DOHH2 (cell line): Measurements from ENCODE around the gene MRS2.
"Not testable (repeated sequence)": the region's sequence is repeated elsewhere in the genome, so short reads cannot be mapped to it uniquely, and the experiment has no call there.

Experiments
- H3F3A ChIP-seq: fragments of 200-600 bp; sonication (generic), shearing (Covaris generic); 2 replicates; pipeline ENCODE4 v1.6.0; 2016; ENCODE audit warnings: antibody characterized with exemption, mild to moderate bottlenecking; ENCODE audit not compliant: control insufficient read depth, insufficient read depth
- H3K27ac ChIP-seq: fragments of 200-600 bp; sonication (generic); 2 replicates; pipeline ENCODE4 v1.5.1; 2014; ENCODE audit warnings: low read depth, mild to moderate bottlenecking, low read length, moderate library complexity
- H3K27me3 ChIP-seq: fragments of 200-600 bp; sonication (generic); 2 replicates; pipeline ENCODE4 v1.6.1; 2014; ENCODE audit warnings: mild to moderate bottlenecking, low read length, mixed read lengths; ENCODE audit not compliant: control insufficient read depth
- H3K36me3 ChIP-seq: fragments of 200-600 bp; sonication (generic); 2 replicates; pipeline ENCODE4 v1.6.1; 2014; ENCODE audit warnings: mild to moderate bottlenecking, low read length, moderate library complexity, mixed read lengths; ENCODE audit not compliant: control insufficient read depth
- H3K4me1 ChIP-seq: fragments of 200-600 bp; sonication (generic); 2 replicates; pipeline ENCODE4 v1.6.1; 2014; ENCODE audit warnings: mild to moderate bottlenecking, low read length, mixed read lengths; ENCODE audit not compliant: control insufficient read depth
- H3K4me2 ChIP-seq: fragments of 200-600 bp; sonication (generic); 2 replicates; pipeline ENCODE4 v1.6.0; 2014; ENCODE audit warnings: mild to moderate bottlenecking, low read length, moderate library complexity
- H3K4me3 ChIP-seq: fragments of 200-600 bp; sonication (generic); 2 replicates; pipeline ENCODE4 v1.5.1; 2014; ENCODE audit warnings: mild to moderate bottlenecking, low read length, mixed read lengths
- H3K79me2 ChIP-seq: fragments of 200-600 bp; sonication (generic); 2 replicates; pipeline ENCODE4 v1.6.1; 2014; ENCODE audit warnings: mild to moderate bottlenecking, low read length, mixed read lengths; ENCODE audit not compliant: control insufficient read depth
- H3K9me2 ChIP-seq: fragments of 200-600 bp; sonication (generic); replicated peaks from 2 replicates; pipeline ENCODE4 v1.6.1; 2014; ENCODE audit warnings: mild to moderate bottlenecking, low read length, mixed read lengths; ENCODE audit not compliant: control insufficient read depth
- H3K9me3 ChIP-seq: fragments of 200-600 bp; sonication (generic); 2 replicates; pipeline ENCODE4 v1.6.1; 2014; ENCODE audit warnings: antibody characterized with exemption, low read length, mixed read lengths; ENCODE audit not compliant: control insufficient read depth, insufficient read depth
- H4K20me1 ChIP-seq: fragments of 200-600 bp; sonication (generic); 2 replicates; pipeline ENCODE4 v1.6.0; 2014; ENCODE audit warnings: low read depth, mild to moderate bottlenecking, antibody characterized with exemption, low read length, moderate library complexity; ENCODE audit not compliant: control insufficient read depth, insufficient read depth
- CTCF ChIP-seq: fragments of 200-600 bp; sonication (generic); IDR thresholded peaks from one replicate; pipeline ENCODE4 v1.5.1; 2014; ENCODE audit warnings: antibody characterized with exemption, mild to moderate bottlenecking, low read depth, low read length; ENCODE audit not compliant: poor library complexity, severe bottlenecking
- EZH2phosphoT487 ChIP-seq: fragments of 200-600 bp; sonication (generic); IDR thresholded peaks from 2 replicates; pipeline ENCODE4 v1.6.1; 2017; ENCODE audit warnings: borderline replicate concordance, mild to moderate bottlenecking, antibody characterized with exemption, low read length, moderate library complexity, mixed read lengths

The MRS2 gene

GRCh38 chr6:24397631-24398030, 5.1 kb upstream of the MRS2 start:
- Histone ChIP-seq H3K4me1 (peaks cover 16% of the 10 kb centered on the region), H3K79me2 (peaks cover 5% of the 10 kb centered on the region), H3K27ac (no peak overlapping the region), H3K36me3 (no peaks in the 10 kb centered on the region), H3F3A (no peaks in the 10 kb centered on the region), H3K9me2 (no peaks in the 10 kb centered on the region), H3K27me3 (no peaks in the 10 kb centered on the region), H3K4me2 (no peak overlapping the region), H3K4me3 (no peak overlapping the region), H3K9me3 (peaks cover 16% of the 10 kb centered on the region), H4K20me1 (no peaks in the 10 kb centered on the region)
- no peak for TF ChIP-seq CTCF
- TF ChIP-seq EZH2phosphoT487 = no peak

GRCh38 chr6:24400045-24401039, 2.4 kb upstream of the MRS2 start:
- H3K4me2 ChIP-seq = peak overlapping the region; percentile 17; the same call in 1 of the 2 replicates
- not testable (repeated sequence) for H3K27ac ChIP-seq, H3K9me2 ChIP-seq, H3F3A ChIP-seq, H3K27me3 ChIP-seq, H4K20me1 ChIP-seq, H3K4me3 ChIP-seq
- H3K4me1 ChIP-seq = peaks cover 28% of the 10 kb centered on the region
- H3K36me3 ChIP-seq = peaks cover 13% of the 10 kb centered on the region
- H3K9me3 ChIP-seq = peaks cover 16% of the 10 kb centered on the region
- peaks cover 32% of the 10 kb centered on the region for H3K79me2 ChIP-seq

GRCh38 chr6:24401458-24401857, 1.3 kb upstream of the MRS2 start:
- Histone ChIP-seq H3K79me2 (peaks cover 41% of the 10 kb centered on the region), H3K4me1 (peaks cover 28% of the 10 kb centered on the region), H3K4me2 (no peak overlapping the region), H3K4me3 (no peak overlapping the region), H3K27me3 (no peaks in the 10 kb centered on the region), H3F3A (no peaks in the 10 kb centered on the region), H3K9me2 (no peaks in the 10 kb centered on the region), H4K20me1 (peaks cover 5% of the 10 kb centered on the region; the same call in 1 of the 2 replicates), H3K9me3 (peaks cover 11% of the 10 kb centered on the region), H3K36me3 (peaks cover 21% of the 10 kb centered on the region), H3K27ac (no peak overlapping the region)
- no peak for TF ChIP-seq CTCF
- TF ChIP-seq EZH2phosphoT487 = no peak

- Histone ChIP-seq H3K9me2 (no peaks in the 10 kb centered on the region), H3F3A (no peaks in the 10 kb centered on the region), H3K27ac (no peak overlapping the region), H4K20me1 (peaks cover 5% of the 10 kb centered on the region; the same call in 1 of the 2 replicates), H3K79me2 (peaks cover 50% of the 10 kb centered on the region), H3K9me3 (no peaks in the 10 kb centered on the region), H3K36me3 (peaks cover 34% of the 10 kb centered on the region), H3K4me3 (peak overlapping the region; percentile 90), H3K4me2 (peak overlapping the region; percentile 78), H3K4me1 (peaks cover 28% of the 10 kb centered on the region), H3K27me3 (no peaks in the 10 kb centered on the region)
- no peak for TF ChIP-seq EZH2phosphoT487
- no peak for TF ChIP-seq CTCF
Measured at GRCh38 chr6:24403501-24403824, 727 bp downstream of the MRS2 start.
